ENCODE measurements around the gene CACNB4. TPM values are rescaled to one million over a fixed set of nuclear protein-coding genes. Genes with fewer than 3 reads are reported as not detected.
"Not testable (repeated sequence)": the region's sequence is repeated elsewhere in the genome, so short reads cannot be mapped to it uniquely, and the experiment has no call there.

CACNB4 gene
- polyA plus RNA-seq, 12 donors: 4.1 to 7.4 (median 5.1) TPM; not detected in 1

- peak; percentile 83 for DNase-seq
Observed at GRCh38 chr2:152025678-152026287, 73.1 kb downstream of the CACNB4 start.

DNA sequence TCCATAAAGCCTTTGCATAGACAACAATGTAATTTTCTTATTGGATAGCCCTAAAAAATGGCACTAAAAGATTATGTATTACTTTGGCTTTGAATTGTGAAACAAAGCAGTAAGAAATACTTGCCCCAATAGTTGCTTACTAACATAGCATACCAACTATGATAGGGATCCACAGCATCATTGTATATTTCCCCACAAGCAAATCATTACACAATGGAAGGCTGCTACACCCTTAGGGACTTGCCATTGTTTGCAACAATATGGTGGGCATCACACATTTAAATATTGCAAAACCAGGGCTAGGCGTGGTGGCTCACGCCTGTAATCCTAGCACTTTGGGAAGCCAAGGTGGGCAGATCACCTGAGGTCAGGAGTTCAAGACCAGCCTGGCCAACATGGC, 74.4 kb downstream of the CACNB4 start:
- DNase-seq: no peak

DNA sequence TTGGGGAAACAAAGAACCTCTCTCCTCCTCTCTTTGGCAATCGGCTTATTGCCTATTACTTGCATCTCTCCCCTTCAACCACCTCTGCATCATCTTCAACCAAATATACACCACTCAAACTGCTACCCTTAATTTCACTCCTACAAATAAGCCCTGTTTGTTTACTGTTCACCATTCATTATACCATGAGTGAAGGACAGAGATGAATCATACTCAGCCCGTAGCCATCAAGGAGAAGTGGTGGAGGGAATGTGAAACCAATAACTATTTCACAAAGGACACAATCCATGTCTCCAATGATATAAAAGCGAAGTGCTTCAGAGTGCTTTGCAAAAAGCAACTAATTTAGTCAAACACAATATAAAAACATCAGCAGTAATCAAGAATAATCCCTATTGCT, 76.8 kb downstream of the CACNB4 start:
- DNase-seq: no peak

- not testable (repeated sequence) for DNase-seq
Observed at GRCh38 chr2:152021001-152021400, 77.8 kb downstream of the CACNB4 start.

DNA sequence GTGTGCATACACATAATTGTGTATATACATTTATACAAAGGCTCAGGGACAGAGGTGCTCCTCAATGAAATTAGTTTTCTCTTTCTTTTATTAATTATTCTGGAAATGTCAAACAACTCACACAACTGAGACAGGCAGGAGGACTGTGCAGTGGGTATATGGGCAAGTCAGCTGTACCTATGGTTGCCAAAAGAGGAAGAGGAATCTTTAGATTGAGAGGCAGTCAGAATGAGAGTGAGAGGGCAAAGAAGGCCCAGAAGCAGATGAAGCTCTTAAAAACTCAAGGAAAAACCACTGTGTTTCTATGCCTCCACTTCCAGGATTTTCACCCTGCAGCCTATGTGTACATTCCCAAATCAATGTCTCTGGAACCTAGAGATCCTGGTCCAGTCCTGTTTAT, 79.1 kb downstream of the CACNB4 start:
- no peak for DNase-seq

DNA sequence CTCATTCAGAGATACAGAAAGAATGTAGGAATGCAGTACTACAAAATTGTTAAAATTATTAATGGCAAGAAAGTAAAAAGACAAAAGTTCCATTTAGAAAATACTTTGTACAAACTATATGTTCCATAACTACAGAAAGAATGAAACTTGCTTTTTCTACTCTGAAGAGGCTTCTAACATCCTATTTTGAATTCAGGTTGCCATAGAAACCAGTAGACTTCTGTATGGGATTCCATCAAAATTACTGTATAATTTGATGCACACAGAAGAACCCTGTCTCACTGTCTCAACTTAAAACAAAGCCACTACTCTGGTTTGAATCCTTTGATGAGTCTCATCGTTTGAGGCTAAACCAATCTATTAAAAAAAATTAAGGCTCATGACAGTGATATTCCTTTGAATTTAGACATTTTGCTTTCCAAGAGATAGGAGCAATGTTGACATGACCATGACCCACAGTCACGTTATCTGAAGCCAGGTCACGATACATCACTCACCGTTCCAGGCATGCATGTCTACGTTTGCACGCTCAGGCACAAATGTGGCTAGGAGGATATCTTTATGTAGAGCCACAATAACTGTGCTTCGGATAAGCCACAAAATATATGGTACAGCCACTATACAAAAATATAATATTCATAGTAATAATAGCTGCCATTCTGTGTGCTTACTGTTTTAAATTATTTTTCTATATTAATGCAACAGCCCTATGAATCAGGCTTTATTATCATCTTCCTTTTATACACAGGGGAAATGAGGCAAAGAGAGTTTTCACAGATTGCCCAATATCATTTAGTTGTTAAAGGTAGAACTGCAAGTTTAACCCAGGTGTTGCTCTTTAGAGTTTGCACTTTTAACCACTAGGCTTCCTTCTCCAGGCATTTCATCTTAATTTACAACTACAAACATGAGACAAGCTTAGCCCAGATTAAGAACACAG, 82.4 kb downstream of the CACNB4 start:
- DNase-seq: no peak

- no peak for DNase-seq
Observed at GRCh38 chr2:152015552-152015951, 83.3 kb downstream of the CACNB4 start.

GRCh38 chr2:152012697-152013096, 86.1 kb downstream of the CACNB4 start:
- no peak for DNase-seq

DNA sequence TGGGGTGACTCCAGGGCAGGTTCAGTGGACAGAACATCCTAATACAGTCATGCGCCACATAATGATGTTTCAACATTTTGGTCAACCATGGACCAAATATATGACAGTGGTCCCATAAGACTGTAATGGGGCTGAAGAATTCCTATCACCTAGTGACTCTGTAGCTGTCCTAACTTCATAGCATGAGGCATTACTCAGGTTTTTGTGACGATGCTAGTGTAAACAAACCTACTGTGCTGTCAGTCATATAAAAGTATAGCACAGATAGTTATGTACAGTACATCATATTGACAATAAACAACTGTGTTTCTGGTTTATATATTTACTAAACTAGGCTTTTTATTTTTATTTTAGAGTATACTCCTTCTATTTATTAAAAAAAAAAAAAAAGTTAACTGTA, 87.1 kb downstream of the CACNB4 start:
- DNase-seq: no peak

DNA sequence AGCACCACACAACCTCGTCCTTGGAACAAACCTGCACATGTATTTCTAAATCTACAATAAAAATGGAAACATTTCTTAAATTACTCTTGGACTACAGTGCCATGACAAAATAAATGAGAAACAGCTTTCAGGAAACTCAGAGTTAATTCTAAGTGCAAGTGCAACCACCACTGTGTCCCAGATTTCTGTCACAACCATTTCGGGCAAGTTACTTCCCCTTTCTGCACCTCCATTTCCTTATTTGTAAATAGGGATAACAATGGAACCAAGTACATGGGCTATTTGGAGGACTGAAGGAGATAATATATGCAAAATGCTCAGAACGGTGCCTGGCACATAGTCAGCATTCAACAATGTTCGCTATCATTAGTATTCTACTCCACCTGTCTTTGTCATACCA, 93.2 kb downstream of the CACNB4 start:
- DNase-seq: no peak

DNA sequence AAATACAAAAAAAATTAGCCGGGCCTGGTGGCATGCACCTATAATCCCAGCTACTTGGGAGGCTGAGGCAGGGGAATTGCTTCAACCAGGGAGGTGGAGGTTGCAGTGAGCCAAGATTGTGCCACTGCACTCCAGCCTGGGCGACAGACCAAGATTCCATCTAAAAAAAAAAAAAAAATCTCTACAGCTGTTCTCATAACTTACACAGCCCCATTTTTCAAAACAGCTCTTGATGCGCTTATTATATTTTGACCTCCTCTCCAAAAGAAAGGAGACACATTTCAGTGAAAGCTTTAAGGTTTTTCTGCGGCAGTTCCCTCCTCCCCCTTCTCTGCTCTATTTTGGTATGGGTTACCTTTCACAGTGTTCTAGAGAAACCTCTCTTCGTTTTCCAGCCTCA, 95.6 kb downstream of the CACNB4 start:
- DNase-seq: not testable (repeated sequence)

GRCh38 chr2:151999053-151999452, 99.8 kb downstream of the CACNB4 start:
- no peak for DNase-seq

DNA sequence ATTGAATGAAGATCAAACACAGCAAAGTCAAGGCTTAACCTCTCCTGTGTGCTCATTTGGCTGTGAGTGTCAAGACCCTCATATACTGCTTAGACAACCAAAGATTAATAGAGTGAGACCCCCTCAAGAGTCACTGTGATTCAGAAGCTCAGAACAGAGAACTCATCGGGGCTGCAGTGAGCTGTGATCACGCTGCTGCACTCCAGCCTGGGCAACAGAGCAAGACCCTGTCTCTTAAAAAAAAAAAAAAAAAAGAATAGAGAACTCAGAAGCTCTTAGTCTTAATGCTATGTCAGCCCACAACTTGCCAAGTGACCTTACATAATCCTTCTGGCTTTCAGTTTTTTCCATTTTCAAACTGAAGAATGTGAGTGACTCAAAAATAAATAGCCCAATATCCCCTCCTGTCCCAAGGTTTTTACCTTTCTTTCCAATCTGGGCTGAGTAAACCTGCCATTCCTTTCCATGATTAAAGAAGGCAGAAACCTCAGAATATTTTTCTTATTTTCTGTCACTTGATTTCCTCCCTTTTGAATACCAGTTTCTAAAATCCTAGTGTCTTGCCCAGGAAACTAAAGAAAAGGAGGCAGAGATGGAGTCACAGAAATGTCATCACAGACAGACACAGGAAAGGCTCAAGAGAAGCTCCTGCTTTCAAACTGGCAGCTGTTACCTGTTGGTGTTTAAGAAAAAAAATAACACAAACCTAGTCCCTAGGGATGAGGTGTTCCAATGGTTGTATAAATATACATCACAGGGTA, 102.4 kb downstream of the CACNB4 start:
- peak; percentile 54 for DNase-seq

GRCh38 chr2:151995161-151995557, 103.7 kb downstream of the CACNB4 start:
- no peak for DNase-seq

GRCh38 chr2:151994178-151994577, 104.7 kb downstream of the CACNB4 start:
- DNase-seq: not testable (repeated sequence)

DNA sequence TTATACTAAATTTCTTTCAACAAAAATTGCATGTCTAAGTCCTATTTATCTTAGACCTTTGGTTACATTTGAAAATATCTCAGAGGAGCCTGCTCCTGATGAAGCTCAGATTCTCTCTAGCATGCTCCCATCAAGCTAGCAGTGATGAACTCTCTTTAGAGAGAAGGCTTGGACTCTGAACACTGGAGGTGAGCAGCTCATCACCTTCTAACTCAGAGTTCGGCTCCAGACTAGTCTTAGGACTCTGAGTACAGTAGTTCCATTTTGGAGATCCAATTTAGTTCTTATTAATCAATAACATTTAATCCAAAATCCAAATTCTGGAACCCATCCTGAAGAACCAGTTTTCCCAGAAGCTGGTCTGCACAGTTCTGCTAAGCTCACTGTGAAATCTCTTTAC, 107.8 kb downstream of the CACNB4 start:
- DNase-seq: no peak

GRCh38 chr2:151989378-151989777, 109.5 kb downstream of the CACNB4 start:
- no peak for DNase-seq

DNA sequence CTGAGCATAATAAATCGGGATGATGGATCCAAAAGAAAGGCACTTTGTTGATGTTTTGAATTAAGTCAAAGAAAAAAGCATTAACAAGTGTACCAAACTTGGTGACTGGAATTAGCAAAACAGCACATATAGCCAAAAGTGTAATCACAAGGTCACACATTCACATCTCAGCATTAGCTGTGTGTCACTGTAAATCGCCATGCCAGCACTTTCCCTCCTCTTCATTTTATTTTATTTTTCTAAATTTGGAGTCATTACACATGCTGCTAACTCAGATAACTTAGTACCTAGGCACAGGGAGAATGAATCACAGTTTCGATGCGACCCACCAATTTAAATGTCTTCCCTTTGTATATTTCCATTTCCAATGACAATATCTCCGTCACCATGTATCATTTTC, 111.4 kb downstream of the CACNB4 start:
- no peak for DNase-seq

GRCh38 chr2:151984424-151985083, 114.3 kb downstream of the CACNB4 start:
- no peak for DNase-seq

DNA sequence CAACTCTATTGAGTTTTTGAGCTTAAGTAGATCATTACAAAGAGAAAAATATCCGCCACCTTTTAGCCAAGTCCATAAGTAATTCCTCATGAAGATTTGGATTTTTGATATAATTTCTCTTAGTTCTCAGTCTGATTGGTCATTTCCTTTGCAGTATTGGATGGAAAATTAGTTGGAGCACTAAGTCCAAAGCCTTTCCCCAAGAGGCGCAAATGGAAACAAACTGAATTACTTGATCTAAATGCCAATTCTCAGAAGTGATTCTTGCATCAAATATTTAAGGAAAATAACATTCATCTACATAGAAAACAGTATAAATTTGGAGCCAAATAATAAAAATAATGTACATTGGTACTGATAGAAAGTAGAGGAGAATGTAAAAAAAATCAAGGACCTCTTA, 115.6 kb downstream of the CACNB4 start:
- peak; percentile 78 for DNase-seq

DNA sequence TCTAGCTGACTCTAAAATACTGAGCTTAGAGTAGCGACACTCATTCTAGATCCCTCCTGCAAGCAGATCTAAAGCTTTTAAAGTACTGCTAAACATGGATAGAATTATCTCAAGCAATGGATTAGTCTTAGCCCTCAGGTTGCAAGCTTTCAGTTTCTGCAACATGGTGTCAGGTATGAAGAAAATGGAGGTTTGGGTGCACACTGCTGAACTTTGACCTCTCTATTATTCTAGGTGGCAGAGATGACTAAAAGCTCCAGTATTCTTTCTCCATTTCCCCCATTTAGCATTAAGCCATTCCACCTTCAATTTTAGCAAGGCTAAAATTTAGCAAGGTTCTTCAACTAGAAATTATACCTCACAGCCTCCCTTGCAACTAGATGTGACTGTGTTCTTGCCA, 117.0 kb downstream of the CACNB4 start:
- DNase-seq: no peak

- DNase-seq: no peak
Observed at GRCh38 chr2:151979694-151980093, 119.2 kb downstream of the CACNB4 start.

Measured in muscle of arm (tissue), 12 donors.